Activated CD8-positive, alpha-beta memory T cell treated with anti-CD3 and anti-CD28 coated beads, Interleukin-2, amount 50 U/mL, for 48 hours (primary cell): ENCODE results near the gene DUOX1.

Experiments used
- DNase-seq: peaks from one replicate; pipeline ENCODE4 v3.0.0-alpha.2; 2020

The DUOX1 gene

DNA sequence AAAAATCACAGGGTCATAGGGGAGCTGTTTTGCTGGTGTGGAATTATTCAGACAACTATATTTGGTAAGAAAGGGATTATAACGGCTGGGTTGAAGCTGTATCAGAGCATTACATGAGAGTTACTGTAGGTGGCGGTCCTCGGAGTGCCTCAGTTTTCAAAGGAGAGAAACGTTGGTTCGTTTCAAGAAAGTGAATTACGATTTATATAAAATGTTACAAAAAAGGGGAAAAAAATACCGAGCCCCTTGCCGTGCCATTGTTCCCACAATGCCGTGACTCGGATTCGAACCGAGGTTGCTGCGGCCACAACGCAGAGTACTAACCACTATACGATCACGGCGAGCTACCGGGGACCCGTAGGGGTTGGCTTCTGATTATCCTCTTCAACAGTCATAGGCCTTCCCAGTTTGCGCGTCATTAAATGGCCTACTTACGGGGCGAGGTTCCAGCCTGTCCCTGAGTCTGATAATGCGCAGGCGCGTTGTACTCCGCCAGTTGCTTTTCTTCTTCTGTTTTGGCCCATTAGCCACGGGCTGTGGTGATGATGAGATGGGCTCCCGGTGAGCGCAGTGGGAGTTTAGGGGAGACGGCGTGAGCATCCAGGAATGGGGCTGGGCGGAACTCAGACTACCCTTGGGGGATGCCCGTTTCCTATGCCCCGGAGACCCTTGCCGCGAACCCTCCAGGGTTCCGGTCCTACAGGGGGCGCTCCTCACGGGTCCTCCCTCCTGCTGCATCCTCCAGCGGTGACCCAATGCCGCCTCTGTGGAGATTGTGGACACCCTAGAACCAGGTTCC is 68.7 kb downstream of the DUOX1 start:
- peak; percentile 98 for DNase-seq

DNA sequence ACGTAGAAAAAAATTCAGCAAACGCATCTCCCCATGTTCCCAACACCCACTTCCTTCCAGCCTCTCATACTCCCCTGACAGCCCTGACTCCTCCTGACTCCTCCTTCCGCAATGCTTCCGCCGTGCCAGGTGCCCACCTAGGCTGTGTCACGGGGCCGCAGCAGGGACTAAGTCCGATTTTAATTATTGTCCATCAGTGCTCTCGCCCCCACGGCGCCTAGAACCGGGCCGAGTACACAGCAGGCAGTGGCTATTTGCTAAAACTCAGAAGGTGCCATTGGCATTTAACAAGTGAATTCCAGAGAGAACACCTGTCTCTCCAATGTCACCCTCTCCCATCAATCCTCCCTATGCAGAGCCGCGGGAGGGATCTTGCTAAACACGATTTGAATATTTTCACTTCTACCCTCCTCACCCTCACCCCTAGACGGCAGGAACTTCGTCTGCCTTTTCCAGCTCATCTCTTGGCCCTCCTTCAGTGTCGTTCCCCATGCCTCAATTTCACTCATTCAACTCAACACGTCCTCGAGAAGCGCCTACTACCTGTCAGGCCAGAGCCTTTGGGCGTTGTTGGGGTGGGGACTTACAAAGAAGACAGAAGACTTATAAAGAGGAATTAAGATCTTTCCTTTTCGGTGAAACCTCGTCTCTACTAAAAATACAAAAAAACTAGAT is 69.5 kb downstream of the DUOX1 start:
- peak; percentile 73 for DNase-seq

DNA sequence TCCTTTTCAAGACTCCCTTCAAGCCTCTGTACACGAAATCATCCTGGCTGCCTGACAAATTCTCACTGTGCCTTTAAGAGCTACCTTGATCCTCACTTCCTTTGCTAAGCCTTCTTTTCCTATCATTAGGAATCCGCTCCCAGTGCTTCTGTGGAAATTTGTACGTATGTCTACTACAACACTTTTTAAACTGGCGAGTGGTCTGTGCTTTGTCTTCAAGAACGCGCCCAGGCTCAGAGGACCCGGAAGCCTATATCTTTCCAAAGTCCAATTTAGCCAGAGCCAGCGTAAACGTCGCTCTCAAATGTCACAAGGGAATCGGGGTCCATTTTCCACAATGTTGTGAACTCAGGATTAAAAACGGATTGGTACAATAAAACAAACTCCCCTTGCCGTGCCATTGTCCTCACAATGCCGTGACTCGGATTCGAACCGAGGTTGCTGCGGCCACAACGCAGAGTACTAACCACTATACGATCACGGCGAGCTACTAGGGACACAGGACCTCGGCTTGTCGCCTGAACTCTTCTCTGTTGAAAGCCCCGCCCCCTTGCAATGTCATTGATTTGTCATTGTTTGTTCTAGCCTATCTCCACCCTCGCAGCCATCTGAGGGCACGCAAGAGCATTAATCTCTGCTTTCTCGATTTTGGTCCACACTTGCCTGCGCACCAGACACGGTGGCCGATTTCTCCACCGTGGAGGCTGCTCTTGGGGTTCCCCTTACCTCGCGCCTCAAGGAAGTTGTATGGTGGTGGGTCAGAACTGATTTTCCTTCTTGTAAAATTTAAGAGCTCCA is 70.4 kb downstream of the DUOX1 start:
- DNase-seq: peak; percentile 100

DNA sequence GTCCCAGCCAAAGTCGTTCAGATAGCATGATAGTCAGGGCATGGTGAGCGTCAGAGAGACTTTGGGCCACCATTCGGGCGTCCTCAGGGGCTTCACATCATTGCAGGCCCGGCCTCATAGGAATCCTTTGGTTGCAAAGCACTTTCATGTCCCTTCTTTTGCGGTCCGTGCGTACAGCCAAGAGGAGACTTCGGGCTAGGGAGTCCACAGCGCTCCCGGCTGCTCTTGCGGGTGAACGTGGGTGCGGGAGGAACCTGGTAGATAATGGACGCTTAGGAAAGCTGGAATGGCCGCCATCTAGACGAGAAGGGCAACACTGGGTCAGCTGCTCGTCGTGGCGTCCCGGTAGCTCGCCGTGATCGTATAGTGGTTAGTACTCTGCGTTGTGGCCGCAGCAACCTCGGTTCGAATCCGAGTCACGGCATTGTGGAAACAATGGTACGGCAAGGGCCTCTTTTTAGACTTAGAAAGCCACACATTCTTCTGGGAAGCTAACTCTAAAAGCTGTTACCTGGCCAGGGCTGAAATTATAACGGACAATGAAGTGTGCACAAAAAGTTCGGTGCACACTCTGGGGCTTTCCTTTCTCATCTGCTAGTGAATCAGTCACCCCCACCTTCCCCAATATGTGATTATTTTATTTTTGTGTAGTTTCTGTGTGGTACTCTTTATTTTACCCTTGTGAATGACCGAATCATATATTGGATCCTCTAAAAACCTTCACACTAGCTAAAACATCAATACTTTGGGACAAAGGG is 71.2 kb downstream of the DUOX1 start:
- peak; percentile 99 for DNase-seq

DNA sequence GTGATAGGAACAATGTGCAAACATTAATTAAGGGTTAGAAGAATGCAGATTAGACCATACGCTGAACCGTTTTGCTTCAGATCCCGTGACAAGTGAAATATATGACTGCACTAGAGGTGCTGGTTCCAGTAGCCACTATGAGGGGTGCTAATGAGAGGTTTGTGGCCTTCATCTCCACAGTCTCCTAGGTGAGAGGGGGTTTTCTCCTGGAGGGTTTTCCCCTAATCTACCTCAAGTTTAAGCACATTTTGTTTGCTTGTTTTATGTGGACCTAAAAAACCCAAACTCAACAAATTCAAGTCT is 71.7 kb downstream of the DUOX1 start:
- DNase-seq: no peak

DNA sequence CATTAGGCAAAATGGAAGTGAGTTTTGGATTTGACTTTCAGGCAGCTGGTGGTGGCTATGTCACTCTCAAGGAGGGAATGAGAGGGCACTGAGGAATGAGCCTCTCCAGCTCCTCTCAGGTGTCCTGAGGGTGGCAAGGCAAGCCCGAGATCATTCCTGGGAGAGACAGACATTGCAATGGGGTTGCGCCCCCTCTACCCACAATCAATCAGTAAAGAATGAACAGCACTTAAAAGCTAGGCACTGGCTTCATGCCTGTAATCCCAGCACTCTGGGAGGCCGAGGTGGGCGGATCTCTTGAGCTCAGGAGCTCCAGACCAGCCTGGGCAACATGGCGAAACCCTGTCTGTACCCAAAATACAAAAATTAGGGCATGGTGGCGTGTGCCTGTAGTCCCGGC is 72.1 kb downstream of the DUOX1 start:
- no peak for DNase-seq

DNA sequence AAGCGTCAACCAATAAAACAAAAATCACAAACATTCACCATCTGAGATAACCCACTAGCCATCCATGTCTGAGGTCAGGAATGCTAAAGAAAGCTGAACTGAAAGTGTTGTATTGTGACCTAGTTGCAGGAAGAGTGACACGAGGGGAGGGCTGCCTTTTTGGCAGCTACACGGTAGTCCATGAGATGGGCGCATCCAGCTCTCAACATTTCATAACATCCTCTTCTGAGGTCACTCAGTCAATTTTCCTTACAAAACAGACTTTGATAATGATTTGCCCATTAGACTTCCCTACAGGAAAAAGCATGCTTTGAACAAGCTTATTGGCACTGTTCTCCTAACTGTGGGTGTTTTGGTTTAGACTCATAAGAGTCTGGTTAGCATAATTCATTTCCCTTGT is 73.4 kb downstream of the DUOX1 start:
- DNase-seq: no peak

DNA sequence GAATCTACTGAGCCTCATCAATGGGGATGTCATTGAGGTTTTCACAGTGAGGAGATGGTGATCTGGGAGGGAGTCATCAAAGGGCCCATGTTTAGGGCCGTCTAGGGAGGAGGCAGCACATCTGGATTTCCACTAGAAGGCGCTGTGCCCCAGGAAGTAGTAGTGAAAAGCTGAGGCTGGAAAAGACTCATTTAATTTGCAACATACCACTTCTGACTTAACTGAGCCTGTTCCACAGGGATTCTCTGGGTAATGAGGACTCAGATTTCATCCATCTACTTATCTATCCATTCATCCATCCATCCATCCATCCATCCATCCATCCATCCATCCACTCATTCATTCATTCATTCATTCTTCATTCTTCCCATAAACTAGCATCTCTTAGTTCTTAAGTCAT is 75.4 kb downstream of the DUOX1 start:
- DNase-seq: peak; percentile 74

DNA sequence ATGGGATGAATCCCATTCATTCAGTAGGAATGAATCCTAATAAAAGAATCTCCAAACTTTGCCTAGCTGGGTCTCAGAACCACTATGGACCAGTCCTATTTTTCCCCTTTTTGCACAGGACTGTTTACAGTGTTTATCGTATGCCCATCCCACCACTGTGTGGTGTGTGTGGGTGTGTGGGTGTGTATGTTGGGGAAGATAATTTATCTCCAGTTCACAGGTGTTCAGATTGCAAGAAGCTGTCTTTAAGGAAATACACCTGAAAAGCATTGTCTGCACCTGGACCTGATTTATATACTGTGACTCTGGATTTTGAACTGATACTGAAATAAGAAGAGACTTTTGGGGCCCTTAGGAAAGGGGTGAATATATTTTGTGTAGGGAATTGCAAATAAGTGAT is 82.7 kb downstream of the DUOX1 start:
- DNase-seq: no peak
